Neural progenitor cell (in vitro differentiated cells): ENCODE data around the gene TNFRSF9. TPM values are rescaled to one million over a fixed set of nuclear protein-coding genes. Genes with fewer than 3 reads are reported as not detected.

Experiments used
- DNase-seq: peaks from one replicate; pipeline ENCODE4 v3.0.0-alpha.2; 2016; ENCODE audit warnings: low spot score
- H2AFZ ChIP-seq: fragments of 200-600 bp; sonication (generic); replicated peaks from 2 replicates; pipeline ENCODE4 v1.6.1; 2016; ENCODE audit warnings: antibody characterized with exemption
- H3F3A ChIP-seq: fragments of 200-600 bp; sonication (generic); 2 replicates; pipeline ENCODE4 v1.6.1; 2016; ENCODE audit warnings: antibody characterized with exemption, low read depth
- H3K27ac ChIP-seq: fragments of 200-600 bp; sonication (generic); 2 replicates; pipeline ENCODE4 v1.5.1; 2016; ENCODE audit warnings: mild to moderate bottlenecking
- H3K27me3 ChIP-seq: fragments of 200-600 bp; sonication (generic); 2 replicates; pipeline ENCODE4 v1.6.1; 2016; ENCODE audit warnings: mild to moderate bottlenecking, moderate library complexity
- H3K36me3 ChIP-seq: fragments of 200-600 bp; sonication (generic); 2 replicates; pipeline ENCODE4 v1.5.1; 2016
- H3K4me1 ChIP-seq: fragments of 200-600 bp; sonication (generic); 2 replicates; pipeline ENCODE4 v1.6.1; 2016; ENCODE audit warnings: mixed run types
- H3K4me2 ChIP-seq: fragments of 200-600 bp; sonication (generic); 2 replicates; pipeline ENCODE4 v1.6.1; 2016
- H3K4me3 ChIP-seq: fragments of 200-600 bp; sonication (generic); 2 replicates; pipeline ENCODE4 v1.5.1; 2016
- H3K79me2 ChIP-seq: fragments of 200-600 bp; sonication (generic); 2 replicates; pipeline ENCODE4 v1.6.1; 2016; ENCODE audit warnings: low read depth
- H3K9ac ChIP-seq: fragments of 200-600 bp; sonication (generic); 2 replicates; pipeline ENCODE4 v1.6.1; 2016
- H3K9me3 ChIP-seq: fragments of 200-600 bp; sonication (generic); 2 replicates; pipeline ENCODE4 v1.5.1; 2016; ENCODE audit warnings: low read depth
- H4K20me1 ChIP-seq: fragments of 200-600 bp; sonication (generic); 2 replicates; pipeline ENCODE4 v1.6.1; 2016; ENCODE audit warnings: low read depth
- H3K27ac Mint-ChIP-seq: 3 replicates; pipeline ENCODE4 v1.8.0; 2021; ENCODE audit warnings: mixed read lengths
- H3K27me3 Mint-ChIP-seq: 2 replicates; pipeline ENCODE4 v1.8.0; 2022; ENCODE audit warnings: low read depth, mild to moderate bottlenecking, inconsistent platforms, moderate library complexity, mixed read lengths; ENCODE audit not compliant: insufficient read depth
- H3K36me3 Mint-ChIP-seq: 3 replicates; pipeline ENCODE4 v1.8.0; 2021; ENCODE audit warnings: mixed read lengths
- H3K4me1 Mint-ChIP-seq: 3 replicates; pipeline ENCODE4 v1.8.0; 2021; ENCODE audit warnings: mixed read lengths
- H3K4me3 Mint-ChIP-seq: 3 replicates; pipeline ENCODE4 v1.8.0; 2021; ENCODE audit warnings: mild to moderate bottlenecking, moderate library complexity, mixed read lengths
- H3K9me3 Mint-ChIP-seq: 3 replicates; pipeline ENCODE4 v1.8.0; 2020; ENCODE audit warnings: mixed read lengths
- CTCF ChIP-seq: fragments of 200-600 bp; sonication (generic); IDR thresholded peaks from 2 replicates; pipeline ENCODE4 v1.5.1; 2017; ENCODE audit warnings: antibody characterized with exemption, mild to moderate bottlenecking
- EZH2 ChIP-seq: fragments of 200-600 bp; sonication (generic); IDR thresholded peaks from 2 replicates; pipeline ENCODE4 v1.6.1; 2017; ENCODE audit warnings: antibody characterized with exemption, mild to moderate bottlenecking, moderate library complexity
- EZH2phosphoT487 ChIP-seq: fragments of 200-600 bp; sonication (generic); IDR thresholded peaks from 2 replicates; pipeline ENCODE4 v1.6.1; 2017; ENCODE audit warnings: antibody characterized with exemption
- total RNA-seq: library from RNA; depleted of rRNA; stranded (reverse); fragments of >200 nt; gene quantifications from 2 replicates; pipeline ENCODE4 v1.2.3, GENCODE V29; 2015; ENCODE audit warnings: low replicate concordance

Gene TNFRSF9
- total RNA-seq, 1 donor from 2014 or later: not detected

GRCh38 chr1:7902478-7903085, 38.1 kb downstream of the TNFRSF9 start:
- Histone ChIP-seq H3K27ac (no peak overlapping the region), H3K4me3 (no peak overlapping the region), H3K36me3 (no peaks in the 10 kb centered on the region), H3K9ac (no peak overlapping the region), H4K20me1 (no peaks in the 10 kb centered on the region), H2AFZ (peak overlapping the region; percentile 29), H3K4me2 (no peak overlapping the region), H3K9me3 (no peaks in the 10 kb centered on the region), H3F3A (peaks cover 3% of the 10 kb centered on the region), H3K79me2 (no peaks in the 10 kb centered on the region), H3K27me3 (no peaks in the 10 kb centered on the region), H3K4me1 (no peaks in the 10 kb centered on the region)
- Mint-ChIP-seq H3K4me1 (peaks cover 3% of the 10 kb centered on the region), H3K9me3 (no peaks in the 10 kb centered on the region), H3K36me3 (no peaks in the 10 kb centered on the region), H3K27ac (no peak overlapping the region), H3K4me3 (no peak overlapping the region), H3K27me3 (peaks cover 6% of the 10 kb centered on the region)
- peak; percentile 86 for DNase-seq
- TF ChIP-seq EZH2phosphoT487 (no peak), CTCF (peak; percentile 75)

- H3K9ac ChIP-seq: no peak overlapping the region
- no peak overlapping the region for H3K27ac ChIP-seq
- no peak overlapping the region for H3K4me3 ChIP-seq
- TF ChIP-seq CTCF (no peak), EZH2 (no peak), EZH2phosphoT487 (no peak)
- no peaks in the 10 kb centered on the region for H3K79me2 ChIP-seq
- H3F3A ChIP-seq: peaks cover 3% of the 10 kb centered on the region
- DNase-seq: no peak
- H4K20me1 ChIP-seq: no peaks in the 10 kb centered on the region
- Mint-ChIP-seq H3K4me3 (no peak overlapping the region), H3K27ac (no peak overlapping the region), H3K27me3 (peaks cover 8% of the 10 kb centered on the region), H3K9me3 (no peaks in the 10 kb centered on the region), H3K36me3 (no peaks in the 10 kb centered on the region), H3K4me1 (peaks cover 3% of the 10 kb centered on the region)
- peaks cover 6% of the 10 kb centered on the region for H3K9me3 ChIP-seq
- H3K36me3 ChIP-seq: no peaks in the 10 kb centered on the region
- no peaks in the 10 kb centered on the region for H3K27me3 ChIP-seq
- H2AFZ ChIP-seq: no peak overlapping the region
- H3K4me1 ChIP-seq: no peaks in the 10 kb centered on the region
- no peak overlapping the region for H3K4me2 ChIP-seq
Measured at GRCh38 chr1:7899741-7900140, 40.9 kb downstream of the TNFRSF9 start.

GRCh38 chr1:7898962-7899361, 41.7 kb downstream of the TNFRSF9 start:
- H3K4me3 ChIP-seq: no peak overlapping the region
- H3K27ac Mint-ChIP-seq: no peak overlapping the region

More at GRCh38 chr1:7898962-7899361, 41.7 kb downstream of the TNFRSF9 start:
- Histone ChIP-seq H3K9me3 (peaks cover 6% of the 10 kb centered on the region), H3K27ac (no peak overlapping the region), H3K4me1 (no peaks in the 10 kb centered on the region), H2AFZ (peak overlapping the region; percentile 13), H3K36me3 (no peaks in the 10 kb centered on the region), H3K79me2 (no peaks in the 10 kb centered on the region), H3F3A (peaks cover 3% of the 10 kb centered on the region), H4K20me1 (no peaks in the 10 kb centered on the region), H3K27me3 (no peaks in the 10 kb centered on the region), H3K4me2 (no peak overlapping the region), H3K9ac (no peak overlapping the region)
- H3K36me3 Mint-ChIP-seq: no peaks in the 10 kb centered on the region
- no peak for TF ChIP-seq EZH2
- no peak for TF ChIP-seq CTCF
- TF ChIP-seq EZH2phosphoT487: no peak
- H3K27me3 Mint-ChIP-seq: peaks cover 8% of the 10 kb centered on the region
- H3K9me3 Mint-ChIP-seq: no peaks in the 10 kb centered on the region
- no peak overlapping the region for H3K4me3 Mint-ChIP-seq
- H3K4me1 Mint-ChIP-seq: peaks cover 3% of the 10 kb centered on the region
- no peak for DNase-seq
